ENCODE data around the gene RNU2-1.
"Not testable (repeated sequence)": the region's sequence is repeated elsewhere in the genome, so short reads cannot be mapped to it uniquely, and the experiment has no call there.

The RNU2-1 gene

DNA sequence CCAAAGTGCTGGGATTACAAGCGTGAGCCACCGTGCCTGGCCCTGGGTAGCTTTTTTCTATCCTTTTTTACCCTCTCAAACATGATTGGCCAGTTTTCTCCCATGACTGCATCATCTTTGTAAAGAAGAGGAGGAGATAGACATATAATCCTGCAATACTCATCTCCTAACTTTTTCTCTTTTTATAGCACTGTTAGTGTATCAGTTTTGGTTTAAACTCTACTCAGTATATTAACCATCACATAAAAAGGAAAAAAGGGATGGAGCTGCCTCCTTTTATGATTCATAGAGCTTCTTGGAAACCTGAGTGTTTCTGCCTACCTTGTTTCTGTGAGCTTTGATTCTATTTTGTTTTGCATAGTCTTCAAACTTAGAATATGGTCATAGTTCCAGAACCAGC is 34.1 kb downstream of the RNU2-1 start:
- peaks cover 100% of the 10 kb centered on the region for H3K36me3 Mint-ChIP-seq
- no peaks in the 10 kb centered on the region for H3K9me3 Mint-ChIP-seq
- peak overlapping the region; percentile 71 for H3K27ac Mint-ChIP-seq
- ATAC-seq: no peak
- peaks cover 5% of the 10 kb centered on the region for H3K4me1 Mint-ChIP-seq
- no peak for DNase-seq (ENCODE audit: low spot score in 2 of 2)
- no peak overlapping the region for H3K4me3 Mint-ChIP-seq

GRCh38 chr17:43193251-43193650 is 40.5 kb downstream of the RNU2-1 start:
- H3K4me3 Mint-ChIP-seq: no peak overlapping the region
- no peak for ATAC-seq
- peaks cover 5% of the 10 kb centered on the region for H3K4me1 Mint-ChIP-seq
- DNase-seq (ENCODE audit: low spot score in 2 of 2): no peak
- peaks cover 100% of the 10 kb centered on the region for H3K36me3 Mint-ChIP-seq
- no peaks in the 10 kb centered on the region for H3K9me3 Mint-ChIP-seq
- no peak overlapping the region for H3K27ac Mint-ChIP-seq

GRCh38 chr17:43186656-43187055 is 47.1 kb downstream of the RNU2-1 start:
- ATAC-seq; H3K4me1 Mint-ChIP-seq; H3K4me3 Mint-ChIP-seq; H3K27ac Mint-ChIP-seq; DNase-seq (ENCODE audit: low spot score in 2 of 2); H3K9me3 Mint-ChIP-seq: not testable (repeated sequence)
- H3K36me3 Mint-ChIP-seq: peaks cover 100% of the 10 kb centered on the region

DNA sequence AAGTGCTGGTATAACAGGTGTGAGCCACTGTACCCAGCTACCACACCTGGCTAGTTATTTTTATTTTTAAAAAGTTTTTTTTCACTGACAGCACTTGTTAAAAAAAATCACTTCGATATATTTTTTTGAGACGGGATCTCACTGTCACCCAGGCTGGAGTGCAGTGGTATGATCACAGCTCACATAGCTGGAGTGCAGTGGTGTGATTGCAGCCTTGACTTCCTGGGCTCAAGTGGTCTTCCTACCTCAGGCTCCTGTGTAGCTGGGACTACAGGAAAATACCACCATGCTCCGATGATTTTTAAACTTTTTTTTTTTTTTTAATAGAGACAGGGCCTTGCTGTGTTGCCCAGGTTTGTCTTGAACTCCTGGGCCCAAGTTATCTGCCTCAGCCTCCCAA is 49.9 kb downstream of the RNU2-1 start:
- no peak overlapping the region for H3K27ac Mint-ChIP-seq
- H3K9me3 Mint-ChIP-seq: no peaks in the 10 kb centered on the region
- no peak for DNase-seq (ENCODE audit: low spot score in 2 of 2)
- no peaks in the 10 kb centered on the region for H3K4me1 Mint-ChIP-seq
- H3K4me3 Mint-ChIP-seq: no peak overlapping the region
- no peak for ATAC-seq
- peaks cover 100% of the 10 kb centered on the region for H3K36me3 Mint-ChIP-seq
